Activated CD4-positive, CD25-positive, alpha-beta regulatory T cell treated with anti-CD3 and anti-CD28 coated beads, Interleukin-2, amount 50 U/mL, for 16 hours (primary cell): Measurements from ENCODE around the gene ZC3H18.

Source experiments
- DNase-seq: peaks from one replicate; pipeline ENCODE4 v3.0.0-alpha.2; 2020; ENCODE audit warnings: low read depth, low spot score

Gene ZC3H18

DNA sequence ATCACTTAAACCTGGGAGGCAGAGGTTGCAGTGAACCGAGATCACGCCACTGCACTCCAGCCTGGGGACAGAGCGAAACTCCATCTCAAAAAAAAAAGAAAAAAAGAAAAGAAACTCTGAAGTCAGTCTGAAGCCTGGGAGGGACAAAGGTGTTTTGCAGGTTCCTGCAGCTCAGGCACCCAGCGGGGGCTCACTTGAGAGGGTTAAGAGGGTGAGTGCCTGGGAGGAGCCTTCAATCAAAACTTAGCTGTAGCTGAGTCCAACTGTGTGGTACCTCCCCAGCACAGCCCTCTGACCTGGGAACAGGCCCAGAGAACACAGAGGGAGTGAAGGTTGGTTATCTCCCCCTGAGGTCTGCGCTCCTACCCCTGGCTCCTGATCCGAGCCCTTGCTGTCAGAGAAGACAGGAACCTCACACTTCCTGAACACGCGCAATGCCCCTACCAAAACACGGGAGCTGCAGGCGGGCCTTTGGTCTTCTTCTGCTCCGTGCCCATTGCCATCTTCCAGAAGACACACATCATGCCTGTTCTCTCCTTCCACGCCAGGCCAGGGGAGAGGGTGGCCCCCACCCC, 20.4 kb upstream of the ZC3H18 start:
- DNase-seq = no peak

DNA sequence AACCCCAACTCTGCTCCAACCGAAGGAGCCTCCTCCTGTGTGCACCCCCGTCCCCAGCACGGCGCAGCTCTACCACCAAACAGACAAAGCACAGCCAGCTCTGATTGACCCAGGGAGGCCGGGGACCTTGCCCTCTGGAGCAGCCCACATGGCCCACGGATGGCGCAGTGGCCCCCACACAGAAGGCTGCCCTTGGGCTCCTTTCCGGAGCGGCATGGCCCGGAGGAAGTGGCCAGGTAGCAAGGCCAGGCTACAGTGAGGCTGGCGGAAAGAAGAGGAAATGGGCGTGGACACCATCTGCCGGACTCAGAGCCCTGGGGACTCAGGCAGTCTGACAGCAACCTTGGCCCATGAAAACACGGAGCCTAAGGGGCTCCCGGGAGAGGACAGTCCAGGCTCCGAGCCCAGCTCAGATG, 19.9 kb upstream of the ZC3H18 start:
- DNase-seq = no peak

DNA sequence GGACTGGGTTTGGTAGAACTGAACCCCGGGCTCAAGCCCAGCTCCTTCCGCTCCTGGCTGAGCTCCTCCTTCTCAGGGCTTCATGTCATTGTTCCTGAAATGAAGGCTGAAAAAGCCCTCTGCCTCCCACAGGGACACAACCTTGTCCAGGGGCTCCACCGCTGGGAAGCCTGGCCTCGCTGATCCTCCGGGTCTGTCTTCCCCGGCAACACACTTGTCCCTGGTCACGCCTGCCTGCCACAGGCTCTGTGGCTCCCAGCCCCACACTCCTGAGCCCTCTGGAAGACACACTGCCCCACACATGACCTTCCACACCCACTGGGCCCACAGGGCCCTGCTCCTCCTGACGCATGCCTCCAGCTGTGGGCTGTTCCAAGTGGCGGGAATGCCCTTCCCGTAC, 18.0 kb upstream of the ZC3H18 start:
- no peak for DNase-seq

GRCh38 chr16:88552815-88553214, 17.4 kb upstream of the ZC3H18 start:
- no peak for DNase-seq

DNA sequence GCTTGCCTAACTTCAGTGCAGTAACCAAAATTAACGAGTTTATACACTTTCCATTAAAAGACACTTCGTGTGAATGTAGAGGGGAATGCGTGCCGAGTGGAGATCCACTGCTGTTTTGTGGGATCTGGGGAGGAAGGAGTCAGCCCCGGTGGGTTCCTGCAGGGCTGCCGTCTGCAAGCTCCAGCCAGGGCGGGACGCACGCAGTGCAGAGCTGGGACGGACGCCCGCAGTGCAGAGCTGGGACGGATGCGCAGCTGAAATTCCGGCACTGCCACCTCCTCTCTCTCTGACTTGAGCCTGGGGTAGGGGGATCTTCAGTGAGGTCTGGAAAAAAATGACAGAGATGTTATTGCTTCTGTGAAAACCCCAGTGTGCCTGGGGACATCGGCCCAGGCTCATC, 16.5 kb upstream of the ZC3H18 start:
- no peak for DNase-seq

DNA sequence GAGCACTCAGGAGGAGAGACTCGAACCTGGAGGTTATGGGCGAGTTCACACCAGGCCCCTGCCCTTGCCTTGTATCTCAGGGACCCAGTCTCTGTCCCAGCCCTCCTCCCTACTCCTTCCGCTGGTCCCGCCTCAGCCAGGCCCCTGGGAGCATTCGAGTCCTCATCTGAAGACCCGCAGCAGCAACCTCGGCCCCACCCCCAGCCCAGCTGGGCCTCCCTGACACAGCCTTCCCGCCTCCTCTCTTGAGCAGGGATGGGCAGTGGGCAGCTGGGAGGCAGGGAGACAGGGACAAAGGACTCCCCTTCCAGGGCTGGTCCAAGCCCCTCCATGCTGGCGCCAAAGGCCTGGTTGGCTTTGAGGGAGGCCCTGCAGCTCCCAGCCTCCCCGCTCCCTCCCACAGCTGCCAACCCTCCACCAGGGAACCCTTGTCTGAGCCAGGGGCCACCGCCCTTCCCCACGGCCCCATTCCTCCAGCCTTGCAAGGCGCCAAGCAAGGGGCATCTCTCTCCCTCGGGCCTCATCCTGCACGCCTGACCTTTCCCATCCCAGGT, 15.4 kb upstream of the ZC3H18 start:
- DNase-seq = no peak

DNA sequence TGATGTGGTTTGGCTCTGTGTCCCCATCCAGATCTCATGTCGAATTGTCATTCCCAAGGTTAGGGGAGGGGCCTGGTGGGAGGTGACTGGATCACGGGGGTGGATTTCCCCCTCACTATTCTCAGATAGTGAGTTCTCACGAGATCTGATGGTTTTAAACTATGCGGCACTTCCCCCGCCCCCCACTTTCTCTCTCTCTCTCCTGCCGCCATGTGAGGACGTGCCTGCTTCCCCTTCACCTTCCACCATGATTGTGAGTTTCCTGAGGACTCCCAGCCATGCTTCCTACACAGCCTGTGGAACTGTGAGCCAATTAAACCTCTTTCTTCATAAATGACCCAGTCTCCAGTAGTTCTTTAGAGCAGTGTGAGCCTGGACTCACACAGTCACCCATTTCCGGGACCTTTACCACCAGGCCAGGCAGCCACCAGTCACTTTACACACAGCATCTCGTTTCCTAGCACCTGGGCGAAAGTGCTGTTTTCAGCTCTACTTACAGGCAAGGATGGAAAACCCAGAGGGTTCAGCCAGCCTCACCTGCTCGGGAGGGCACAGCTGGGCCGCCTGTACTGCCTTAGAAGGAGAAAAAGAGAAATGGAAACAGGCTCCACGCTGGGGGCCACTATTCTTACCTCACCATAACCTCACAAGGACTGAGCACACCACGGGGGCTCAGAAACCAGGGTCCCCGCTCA, 13.8 kb upstream of the ZC3H18 start:
- no peak for DNase-seq

GRCh38 chr16:88558457-88559442, 11.5 kb upstream of the ZC3H18 start:
- DNase-seq = no peak

DNA sequence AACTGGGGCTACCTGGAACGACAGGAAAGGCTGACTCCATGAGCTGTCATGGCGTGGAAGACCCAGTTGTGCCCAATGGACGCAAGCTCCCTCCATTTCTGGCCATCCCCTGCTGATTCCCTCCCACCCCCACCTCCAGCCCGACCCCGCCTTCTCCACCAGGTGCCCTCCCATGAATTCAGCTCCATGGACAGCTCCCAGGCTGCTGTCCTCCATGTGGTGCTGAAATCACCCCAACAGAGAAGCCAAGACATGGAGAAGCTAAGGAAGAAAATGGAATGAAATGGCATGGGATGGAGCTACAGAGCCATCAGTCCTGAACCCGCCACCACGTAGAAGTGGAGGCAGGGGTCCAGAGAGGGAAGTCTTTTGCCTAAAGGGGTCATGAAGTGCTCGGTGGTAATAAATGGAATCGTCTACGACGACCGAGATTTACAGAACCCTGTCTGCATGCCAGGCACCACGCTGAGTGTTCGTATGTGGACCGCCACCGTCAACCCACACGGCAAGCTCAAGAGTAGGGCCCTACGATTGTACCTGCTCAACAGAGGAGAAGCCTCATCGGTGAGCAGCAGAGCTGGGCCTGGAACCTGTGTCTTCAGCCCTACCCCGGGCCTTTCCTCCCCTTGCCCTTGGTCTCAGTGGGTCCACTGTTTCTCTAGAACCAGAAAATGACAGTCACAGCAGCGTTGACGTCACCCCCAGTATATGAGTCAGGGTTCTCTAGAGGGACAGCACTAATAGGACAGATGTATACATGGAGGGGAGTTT, 9.3 kb upstream of the ZC3H18 start:
- no peak for DNase-seq

DNA sequence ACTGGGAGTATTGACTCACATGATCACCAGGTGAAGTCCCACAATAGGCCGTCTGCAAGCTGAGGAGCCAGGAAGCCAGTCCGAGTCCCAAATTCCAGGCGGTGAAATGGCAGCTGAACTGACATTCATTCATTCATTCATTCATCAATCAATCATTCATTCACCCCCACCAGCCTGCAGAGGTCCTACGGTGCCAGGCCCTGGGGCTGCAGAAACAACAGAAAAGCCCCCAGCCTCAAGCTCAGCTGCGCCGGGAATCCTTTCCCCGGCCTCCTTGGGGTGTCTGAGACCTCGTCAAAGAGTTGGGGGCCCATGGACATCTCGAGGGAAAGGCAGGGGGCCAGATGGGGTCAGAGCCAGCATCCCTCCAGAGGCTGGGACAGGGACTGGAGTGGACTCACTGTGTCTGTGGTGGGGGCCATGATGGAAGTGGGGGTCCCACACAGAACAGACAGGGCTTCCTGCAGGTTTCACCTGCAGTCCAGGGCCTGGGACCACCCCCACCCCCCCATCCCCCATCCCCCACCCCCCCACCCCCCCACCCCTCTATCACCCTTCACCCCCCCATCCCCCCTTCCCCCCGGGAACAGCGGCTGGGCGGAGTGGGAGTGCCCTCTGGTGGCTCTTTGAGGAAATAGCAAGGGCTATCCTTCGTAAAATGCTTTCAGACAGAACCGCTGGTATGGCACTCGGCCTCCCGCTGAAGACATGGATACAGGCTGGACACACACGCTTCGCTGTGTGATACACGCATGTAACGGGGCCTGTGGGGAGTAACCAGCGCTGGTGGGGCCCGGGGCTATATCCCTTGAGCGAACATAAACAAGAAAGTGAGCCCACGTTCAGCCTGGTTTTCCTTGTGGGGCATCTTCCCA, 8.5 kb upstream of the ZC3H18 start:
- DNase-seq = peak; percentile 30

- DNase-seq = no peak
Observed at GRCh38 chr16:88566158-88566557, 4.0 kb upstream of the ZC3H18 start.

GRCh38 chr16:88568710-88569613, 1.2 kb upstream of the ZC3H18 start:
- DNase-seq = no peak

GRCh38 chr16:88569614-88569984, 604 bp upstream of the ZC3H18 start:
- no peak for DNase-seq

DNA sequence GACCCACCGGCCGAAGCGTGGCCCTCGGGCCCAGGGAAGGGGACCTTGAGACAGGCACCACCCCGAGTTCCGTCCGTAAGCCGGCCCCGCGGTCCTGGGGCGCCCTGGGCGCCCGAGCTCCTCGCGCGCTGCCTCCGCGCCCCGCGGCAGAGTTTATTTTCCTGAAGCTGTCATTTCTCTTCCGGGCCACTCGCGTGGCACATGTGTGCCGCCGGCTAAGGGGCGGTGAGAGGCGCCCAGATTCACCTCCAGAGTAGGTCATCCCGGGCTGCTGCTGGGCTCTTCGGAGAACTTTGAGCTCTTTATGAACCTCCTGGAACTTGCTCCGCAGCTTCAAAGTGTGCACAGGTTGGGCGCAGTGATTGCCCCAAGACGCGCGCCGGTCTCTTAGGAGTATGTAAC, 489 bp downstream of the ZC3H18 start:
- DNase-seq = no peak

DNA sequence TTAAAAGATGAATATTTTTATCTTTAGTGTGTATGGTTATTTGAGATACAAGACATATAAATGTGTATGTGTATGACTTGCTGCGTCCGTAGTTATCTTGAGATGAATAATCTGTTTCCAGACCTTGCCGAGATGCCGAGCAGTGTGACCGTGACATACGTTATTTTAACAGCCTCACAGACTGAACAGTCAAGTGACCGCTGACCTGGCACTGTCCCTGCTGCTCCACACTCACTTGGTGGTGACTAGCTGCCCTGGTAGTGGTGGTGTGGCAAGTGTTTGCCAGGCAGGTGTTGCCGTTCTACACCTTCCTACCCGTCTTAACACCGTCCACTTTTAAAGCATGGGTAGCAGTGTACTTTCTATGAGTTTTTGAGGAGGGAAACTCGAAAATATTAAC, 5.0 kb downstream of the ZC3H18 start:
- no peak for DNase-seq

GRCh38 chr16:88576307-88576706, 6.1 kb downstream of the ZC3H18 start:
- DNase-seq = no peak

DNA sequence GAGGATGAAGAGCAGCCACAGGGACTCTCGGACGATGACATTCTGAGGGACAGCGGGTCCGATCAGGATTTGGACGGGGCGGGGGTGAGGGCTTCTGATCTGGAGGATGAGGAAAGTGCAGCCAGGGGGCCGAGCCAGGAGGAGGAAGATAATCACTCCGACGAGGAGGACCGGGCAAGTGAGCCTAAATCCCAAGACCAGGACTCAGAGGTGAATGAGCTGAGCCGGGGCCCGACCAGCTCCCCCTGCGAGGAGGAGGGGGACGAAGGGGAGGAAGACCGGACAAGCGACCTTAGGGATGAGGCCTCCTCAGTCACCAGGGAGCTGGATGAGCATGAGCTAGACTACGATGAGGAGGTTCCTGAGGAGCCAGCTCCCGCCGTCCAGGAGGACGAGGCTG, 7.0 kb downstream of the ZC3H18 start:
- DNase-seq = no peak

GRCh38 chr16:88578446-88579313, 8.5 kb downstream of the ZC3H18 start:
- no peak for DNase-seq

- no peak for DNase-seq
Observed at GRCh38 chr16:88580371-88580770, 10.2 kb downstream of the ZC3H18 start.
